GM21367 (cell line): ENCODE results near the gene P2RX5.
"Not testable (repeated sequence)": the region's sequence is repeated elsewhere in the genome, so short reads cannot be mapped to it uniquely, and the experiment has no call there.

ENCODE experiments used
- ATAC-seq: cut with Tn5 transposase; IDR thresholded peaks from one replicate; pipeline ENCODE4 v1.9.1; 2021; ENCODE audit not compliant: unreplicated experiment

The P2RX5 gene

DNA sequence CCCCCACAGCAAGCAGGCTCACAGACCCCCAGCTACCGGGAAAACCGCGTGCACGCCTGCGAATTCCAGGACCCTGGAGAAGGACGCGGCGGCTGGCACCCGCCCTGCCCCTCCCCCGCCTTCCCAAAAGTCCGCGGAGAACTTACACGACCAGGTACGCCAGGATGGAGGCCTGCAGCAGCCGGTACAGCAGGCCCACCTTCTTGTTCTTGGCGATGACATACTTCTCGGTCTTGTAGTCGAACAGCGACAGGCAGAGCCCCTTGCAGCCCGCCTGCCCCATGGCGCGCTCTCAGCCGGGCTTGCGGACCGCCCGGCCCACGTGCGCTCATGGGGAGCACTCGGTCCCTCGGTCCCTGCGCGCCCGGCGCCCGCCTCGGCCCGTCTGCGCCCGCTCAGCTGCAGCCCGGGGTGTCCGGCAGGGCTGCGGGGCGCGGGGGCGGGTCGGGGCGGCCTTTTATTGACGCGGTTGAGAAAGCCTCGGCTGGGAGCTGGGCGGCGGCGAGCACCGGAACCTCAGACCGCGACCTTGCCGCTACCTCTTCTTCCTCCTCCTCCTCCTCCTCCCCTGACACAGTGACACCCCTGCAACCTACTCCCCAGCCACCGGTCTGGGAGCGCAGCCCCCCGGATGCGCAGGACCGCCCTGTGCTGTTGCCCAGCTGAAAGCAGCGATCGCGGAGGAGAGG is at the start of gene P2RX5:
P2RX5 (minus strand) TSS at position 433 of the 689 bp plus-strand sequence; CDS start at position 283, 150 bp downstream.
- ATAC-seq: no peak

GRCh38 chr17:3745071-3745470 is 49.1 kb upstream of the P2RX5 start:
- ATAC-seq: no peak

DNA sequence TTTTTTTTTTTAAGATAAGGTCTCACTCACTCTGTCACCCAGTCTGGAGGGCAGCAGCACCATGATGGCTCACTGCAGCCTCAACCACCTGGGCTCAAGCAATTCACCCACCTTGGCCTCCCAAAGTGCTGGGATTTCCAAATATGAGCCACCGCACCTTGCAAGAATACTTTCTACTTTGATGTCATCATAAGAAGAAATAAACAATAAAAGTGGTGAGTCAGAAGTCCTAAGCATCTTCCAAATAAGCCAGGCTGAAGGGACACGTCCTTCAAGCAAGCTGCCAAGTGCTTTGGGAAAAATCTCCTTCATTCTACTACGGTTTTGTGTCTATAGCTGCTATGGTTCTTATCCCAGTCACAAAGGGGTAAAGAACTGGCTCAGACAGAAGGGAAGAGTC is 48.1 kb upstream of the P2RX5 start:
- no peak for ATAC-seq

DNA sequence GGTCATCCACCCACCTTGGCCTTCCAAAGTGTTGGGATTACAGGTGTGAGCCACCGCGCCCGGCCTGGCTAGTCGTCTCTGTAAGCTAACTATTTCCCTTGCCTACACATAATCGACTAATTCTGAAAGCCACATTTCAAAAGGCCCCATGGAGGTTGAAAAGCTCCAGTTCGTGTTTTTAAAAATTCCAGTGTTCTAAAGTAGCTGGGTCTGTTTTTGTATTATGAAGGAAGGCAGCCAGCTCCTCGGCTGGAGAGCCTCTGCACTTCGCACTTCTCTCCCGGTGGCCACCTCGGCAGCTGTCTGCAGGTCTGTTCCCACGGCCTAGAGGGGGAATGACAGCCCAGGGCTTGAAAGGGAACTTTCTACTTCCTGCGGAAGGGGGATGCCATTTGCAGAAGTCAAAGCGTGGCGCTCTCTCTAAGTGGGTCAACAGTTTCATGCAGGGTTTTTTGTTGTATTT is 44.7 kb upstream of the P2RX5 start:
- no peak for ATAC-seq

- ATAC-seq: no peak
Observed at GRCh38 chr17:3739422-3740124, 43.6 kb upstream of the P2RX5 start.

- ATAC-seq: no peak
Observed at GRCh38 chr17:3738562-3739295, 42.8 kb upstream of the P2RX5 start.

DNA sequence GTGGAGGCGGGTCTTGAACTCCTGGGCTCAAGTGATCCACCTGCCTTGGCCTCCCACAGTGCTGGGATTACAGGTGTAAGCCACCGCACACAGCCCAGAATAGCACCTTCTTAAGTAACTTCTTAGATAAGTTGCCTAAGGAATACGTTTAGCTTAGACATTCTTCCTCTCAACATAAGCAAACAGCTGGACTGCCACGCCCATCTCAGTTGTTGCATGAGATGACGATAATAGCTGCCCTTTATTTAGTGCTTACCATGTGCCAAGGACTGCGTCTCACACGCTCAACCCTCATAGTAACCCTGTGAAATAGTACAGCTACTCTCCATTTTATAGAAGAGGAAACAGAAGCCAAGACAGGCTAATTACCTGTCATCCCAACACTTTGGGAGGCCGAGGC is 39.6 kb upstream of the P2RX5 start:
- ATAC-seq: no peak

DNA sequence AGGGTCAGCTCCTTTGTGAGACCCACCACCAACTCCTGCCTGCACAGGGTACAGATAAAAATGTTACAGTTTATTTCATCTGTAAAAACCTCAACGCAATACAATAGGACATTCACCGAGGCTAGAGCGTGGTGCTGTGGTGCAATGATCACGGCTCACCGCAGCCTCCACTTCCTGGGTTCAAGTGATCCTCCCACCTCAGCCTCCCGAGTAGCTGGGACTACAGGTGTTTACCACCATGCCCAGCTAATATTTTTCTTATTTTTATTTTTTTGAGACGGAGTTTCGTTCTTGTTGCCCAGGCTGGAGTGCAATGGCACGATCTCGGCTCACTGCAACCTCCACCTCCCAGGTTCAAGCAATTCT is 38.9 kb upstream of the P2RX5 start:
- not testable (repeated sequence) for ATAC-seq

DNA sequence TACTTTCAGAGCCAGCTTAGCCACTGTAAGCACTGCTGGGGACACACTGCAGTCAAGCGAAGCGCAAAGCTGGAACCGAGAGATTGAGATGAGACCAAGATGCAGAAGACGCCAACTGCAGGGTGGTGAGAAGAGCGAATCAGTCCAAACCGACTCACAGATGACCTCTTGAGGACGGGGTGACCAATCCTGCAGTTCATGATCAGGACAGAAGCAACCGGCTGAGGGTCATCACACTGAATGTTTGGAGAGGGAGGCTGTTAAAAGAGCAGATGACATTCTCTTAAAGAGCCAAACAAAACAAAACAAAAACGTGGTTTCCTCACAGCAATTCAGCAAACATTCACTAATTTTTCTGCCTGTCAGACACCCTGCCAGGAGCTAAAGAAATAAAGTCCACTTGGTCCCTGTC is 36.3 kb upstream of the P2RX5 start:
- ATAC-seq: no peak

- ATAC-seq: no peak
Observed at GRCh38 chr17:3730881-3731429, 35.0 kb upstream of the P2RX5 start.

DNA sequence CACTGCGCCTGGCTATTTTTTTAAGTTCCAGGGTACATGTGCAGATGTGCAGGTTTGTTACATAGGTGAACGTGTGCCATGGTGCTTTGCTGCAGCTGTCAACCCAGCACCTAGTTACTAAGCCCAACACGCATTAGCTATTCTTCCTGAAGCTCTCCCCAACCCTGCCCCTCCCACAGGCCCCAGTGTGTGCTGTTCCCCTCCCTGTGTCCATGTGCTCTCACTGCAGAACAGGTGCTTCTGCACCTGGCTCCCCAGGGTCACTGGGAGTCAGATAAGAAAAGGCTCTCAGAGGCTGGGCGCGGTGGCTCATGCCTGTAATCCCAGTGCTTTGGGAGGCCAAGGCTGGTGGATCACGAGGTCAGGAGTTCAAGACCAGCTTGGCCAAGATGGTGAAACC is 33.9 kb upstream of the P2RX5 start:
- ATAC-seq: no peak

DNA sequence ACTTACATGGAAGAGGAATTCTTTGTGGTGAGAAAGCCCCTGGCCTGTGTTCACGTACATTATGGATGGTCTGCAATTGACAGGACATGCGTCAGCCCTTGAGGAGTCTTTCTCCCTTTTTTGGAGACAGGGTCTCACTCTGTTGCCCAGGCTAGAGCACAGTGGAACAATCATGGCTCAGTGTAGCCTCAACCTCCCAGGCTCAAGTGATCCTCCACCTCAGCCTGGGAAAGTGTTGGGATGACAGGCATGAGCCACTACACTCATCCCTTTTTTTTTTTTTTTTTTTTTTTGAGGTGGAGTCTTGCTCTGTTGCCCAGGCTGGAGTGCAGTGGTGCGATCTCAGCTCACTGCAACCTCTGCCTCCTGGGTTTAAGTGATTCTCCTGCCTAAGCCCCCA is 32.1 kb upstream of the P2RX5 start:
- ATAC-seq: not testable (repeated sequence)

GRCh38 chr17:3727041-3727440 is 31.1 kb upstream of the P2RX5 start:
- ATAC-seq: no peak

GRCh38 chr17:3724378-3725077 is 28.6 kb upstream of the P2RX5 start:
- ATAC-seq: no peak

- peak; percentile 67 for ATAC-seq
Observed at GRCh38 chr17:3723556-3724377, 27.8 kb upstream of the P2RX5 start, which contains the start of gene HASPIN. HASPIN (plus strand) TSS chr17:3723903; CDS start chr17:3723936, 33 bp downstream.

- peak; percentile 4 for ATAC-seq
Observed at GRCh38 chr17:3723188-3723555, 27.2 kb upstream of the P2RX5 start.

DNA sequence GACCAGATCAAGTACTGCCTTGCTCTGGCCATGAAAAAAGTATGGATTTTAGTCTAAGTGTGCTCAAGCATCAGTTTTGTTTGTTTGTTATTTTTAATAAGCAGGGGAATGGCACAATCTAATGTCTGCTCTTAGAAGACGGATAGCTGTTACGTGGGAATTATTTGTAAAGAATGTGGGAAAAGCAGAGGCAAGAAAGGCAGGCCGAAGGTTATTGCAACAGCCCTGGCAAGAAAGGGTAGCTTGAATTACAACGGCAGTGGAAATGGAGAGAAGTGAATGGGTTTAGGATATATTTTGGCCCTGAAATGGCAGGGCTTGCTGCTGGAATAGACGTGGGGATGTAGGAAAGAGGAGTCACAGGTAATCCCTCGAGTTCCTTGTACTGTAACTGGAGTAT is 26.8 kb upstream of the P2RX5 start:
- no peak for ATAC-seq

DNA sequence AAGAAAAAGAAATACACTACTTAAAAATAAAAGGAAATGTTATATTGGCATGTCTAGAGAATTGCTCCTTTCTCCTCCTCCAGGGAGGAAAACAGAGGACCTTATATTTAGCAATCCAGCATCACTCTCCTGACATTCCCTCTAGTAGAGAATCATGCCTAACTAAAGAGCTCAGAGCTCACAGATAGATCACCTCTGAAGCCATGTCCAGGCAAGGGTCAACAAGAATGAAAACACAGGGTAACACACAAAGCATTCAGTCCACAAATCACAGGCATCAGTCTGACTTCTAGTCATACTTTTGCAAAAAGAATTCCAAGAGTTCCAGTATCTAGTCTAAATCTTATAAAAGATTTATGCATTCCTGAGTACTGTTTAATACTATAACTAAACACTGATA is 23.3 kb upstream of the P2RX5 start:
- ATAC-seq: no peak

- ATAC-seq: no peak
Observed at GRCh38 chr17:3718201-3718600, 22.2 kb upstream of the P2RX5 start.

- ATAC-seq: no peak
Observed at GRCh38 chr17:3715296-3715695, 19.3 kb upstream of the P2RX5 start.
